ENCODE data around the gene ATG4C. TPM values are rescaled to one million over a fixed set of nuclear protein-coding genes. Genes with fewer than 3 reads are reported as not detected.

Gene ATG4C
- total RNA-seq, 1 experiment from 2014 or later = 14.1 TPM

- DNase-seq (ENCODE audit: low read depth) = no peak
Observed at GRCh38 chr1:62836856-62837540, 53.1 kb downstream of the ATG4C start.

DNA sequence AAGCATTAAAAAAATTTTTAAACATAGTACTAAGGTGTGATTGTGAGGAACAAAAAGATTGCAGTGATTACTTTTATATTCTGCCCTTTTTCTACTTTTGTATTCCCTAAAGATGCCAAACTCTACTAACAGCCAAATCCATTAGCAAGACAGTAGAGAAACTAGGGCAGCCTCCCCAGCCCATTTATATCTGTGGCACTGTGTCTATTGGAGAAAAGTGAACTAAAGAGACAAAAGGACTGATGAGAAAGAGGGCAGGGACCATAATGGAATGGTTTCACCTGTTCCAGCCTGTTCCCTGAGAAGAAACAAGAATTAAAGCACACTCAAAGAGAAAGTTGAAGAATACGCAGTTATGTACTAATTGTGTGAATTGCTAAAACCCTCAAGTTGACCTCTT, 56.6 kb downstream of the ATG4C start:
- DNase-seq (ENCODE audit: low read depth) = no peak

- peak; percentile 38 for DNase-seq (ENCODE audit: low read depth)
Observed at GRCh38 chr1:62841587-62842169, 57.7 kb downstream of the ATG4C start.

DNA sequence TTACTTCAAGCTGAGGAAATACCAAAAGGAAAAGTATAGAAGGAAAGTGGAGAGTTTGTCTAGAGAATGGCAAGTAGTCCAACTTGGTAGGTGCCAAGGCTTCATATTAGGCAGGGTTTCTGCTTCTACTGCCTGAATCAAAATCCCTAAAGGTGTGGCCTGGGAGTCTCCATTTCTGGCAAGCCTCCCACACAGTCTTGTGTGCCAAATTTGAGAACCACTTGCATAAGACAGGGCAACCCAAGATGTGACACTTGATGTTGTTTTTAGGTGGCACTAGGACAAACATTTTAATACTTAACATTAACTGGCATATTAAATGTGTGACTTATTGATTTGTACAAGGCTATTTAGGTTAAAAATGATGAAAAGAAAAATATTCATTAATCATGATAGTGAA, 60.1 kb downstream of the ATG4C start:
- no peak for DNase-seq (ENCODE audit: low read depth)

DNA sequence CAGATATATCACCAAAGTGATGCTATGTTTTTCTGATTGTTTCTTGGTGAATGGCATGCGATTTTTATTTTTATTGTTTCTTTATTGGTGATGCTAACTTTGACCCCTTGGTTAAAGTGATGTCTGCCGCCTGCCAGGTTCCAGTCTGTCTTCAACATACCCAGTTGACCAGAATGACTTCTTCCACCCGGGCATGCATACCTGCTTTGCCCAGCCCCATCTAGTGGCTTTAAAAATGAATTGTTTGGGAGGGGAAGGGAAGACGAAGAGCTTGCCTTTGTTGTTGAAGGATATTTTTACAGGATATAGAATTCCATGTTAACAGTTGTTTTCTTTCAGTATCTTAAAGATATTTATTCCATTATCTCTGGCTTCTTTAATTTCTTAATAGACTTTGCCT, 65.1 kb downstream of the ATG4C start:
- DNase-seq (ENCODE audit: low read depth) = no peak

DNA sequence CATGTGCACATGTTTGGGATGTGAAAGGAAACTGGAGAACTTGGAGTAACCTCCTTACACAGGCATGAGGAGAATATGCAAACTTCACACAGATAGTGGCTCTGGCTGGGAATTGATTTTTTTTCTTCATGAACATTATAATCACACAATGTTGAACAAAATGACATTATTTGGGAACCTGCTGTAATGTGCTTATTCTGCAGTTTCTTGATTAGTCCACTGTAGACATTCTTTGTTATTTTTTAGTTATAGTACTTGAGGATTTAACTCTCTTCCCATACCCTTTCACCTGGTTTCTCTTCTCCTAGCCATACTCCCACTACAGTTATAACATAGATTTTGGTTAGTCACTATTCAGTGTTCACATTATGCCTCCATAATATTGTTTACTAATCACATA, 68.3 kb downstream of the ATG4C start:
- no peak for DNase-seq (ENCODE audit: low read depth)

GRCh38 chr1:62856960-62857359, 73.0 kb downstream of the ATG4C start:
- DNase-seq (ENCODE audit: low read depth) = no peak

DNA sequence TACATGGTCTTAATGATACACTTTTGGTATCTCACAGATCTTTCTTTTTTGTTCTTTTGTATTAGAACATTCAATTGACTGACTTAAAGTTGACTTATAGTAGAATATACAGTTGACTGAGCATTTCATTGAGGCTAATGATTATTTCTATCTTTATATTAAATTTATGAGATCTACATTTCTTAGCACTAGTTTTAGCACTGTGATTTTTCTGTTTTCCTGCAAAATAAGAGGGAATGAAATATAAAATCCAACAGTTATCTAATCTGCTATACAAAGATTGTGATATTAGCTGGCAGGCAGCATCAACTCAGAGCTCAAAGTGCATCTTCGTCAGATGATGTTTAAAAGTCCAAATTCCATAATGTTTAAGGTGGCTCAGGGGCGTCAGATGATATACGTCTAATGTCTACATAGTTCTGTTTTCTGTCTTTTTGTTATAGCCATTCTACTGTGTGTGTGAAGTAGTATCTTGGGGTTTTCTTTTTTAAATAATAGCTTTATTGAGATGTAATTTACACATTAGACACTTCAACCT, 85.4 kb downstream of the ATG4C start:
- DNase-seq (ENCODE audit: low read depth) = no peak

GRCh38 chr1:62870148-62870547, 86.2 kb downstream of the ATG4C start:
- no peak for DNase-seq (ENCODE audit: low read depth)

GRCh38 chr1:62875676-62876075, 91.7 kb downstream of the ATG4C start:
- DNase-seq (ENCODE audit: low read depth) = no peak

GRCh38 chr1:62876535-62876934, 92.6 kb downstream of the ATG4C start:
- DNase-seq (ENCODE audit: low read depth) = no peak

DNA sequence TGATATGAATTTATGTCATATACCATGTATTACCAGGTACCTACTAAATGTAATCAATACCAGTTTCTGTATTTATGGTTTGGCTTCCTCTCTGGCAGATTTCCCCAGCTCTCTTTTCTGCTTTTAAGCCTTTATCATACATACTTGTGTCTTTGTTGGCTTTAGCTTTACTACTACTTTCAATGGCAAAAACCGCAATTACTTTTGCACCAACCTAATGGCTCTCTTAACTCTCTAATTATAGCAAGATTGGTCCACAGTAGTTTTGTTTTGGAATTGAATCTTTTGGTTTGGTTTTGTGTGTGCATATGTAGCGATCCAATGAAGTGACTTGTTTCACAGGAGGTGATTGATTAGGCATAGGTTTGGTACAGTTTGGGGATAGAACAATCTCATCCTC, 93.6 kb downstream of the ATG4C start:
- no peak for DNase-seq (ENCODE audit: low read depth)

- DNase-seq (ENCODE audit: low read depth) = no peak
Observed at GRCh38 chr1:62879962-62880361, 96.0 kb downstream of the ATG4C start.

- DNase-seq (ENCODE audit: low read depth) = no peak
Observed at GRCh38 chr1:62882201-62883104, 98.5 kb downstream of the ATG4C start.

DNA sequence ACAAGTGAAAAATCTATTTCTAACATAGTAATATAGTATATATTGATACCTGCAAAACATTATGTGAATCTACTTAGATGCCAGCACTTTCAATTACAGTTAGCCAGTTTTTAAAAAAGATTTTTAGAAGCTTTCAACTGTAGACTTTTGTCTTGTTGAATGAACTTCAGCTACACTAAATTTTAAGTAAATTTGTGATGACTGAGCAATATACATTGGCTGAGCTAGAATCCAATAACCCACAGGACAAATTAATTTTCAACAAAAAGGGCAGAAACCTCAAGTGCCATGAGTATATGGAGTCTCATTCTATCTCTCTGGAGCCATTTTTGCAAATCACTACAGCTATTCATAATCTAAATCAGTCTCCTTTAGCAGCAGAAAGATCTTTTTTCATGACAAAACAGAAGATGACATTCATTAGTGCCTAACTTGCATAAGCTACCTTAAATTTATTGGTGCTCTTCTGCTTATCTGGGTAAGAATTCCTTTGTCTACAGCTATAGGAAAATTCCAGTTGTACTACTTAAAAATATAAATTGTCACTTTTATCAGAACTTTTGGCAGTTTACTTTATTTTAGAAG, 100.3 kb downstream of the ATG4C start:
- no peak for DNase-seq (ENCODE audit: low read depth)

DNA sequence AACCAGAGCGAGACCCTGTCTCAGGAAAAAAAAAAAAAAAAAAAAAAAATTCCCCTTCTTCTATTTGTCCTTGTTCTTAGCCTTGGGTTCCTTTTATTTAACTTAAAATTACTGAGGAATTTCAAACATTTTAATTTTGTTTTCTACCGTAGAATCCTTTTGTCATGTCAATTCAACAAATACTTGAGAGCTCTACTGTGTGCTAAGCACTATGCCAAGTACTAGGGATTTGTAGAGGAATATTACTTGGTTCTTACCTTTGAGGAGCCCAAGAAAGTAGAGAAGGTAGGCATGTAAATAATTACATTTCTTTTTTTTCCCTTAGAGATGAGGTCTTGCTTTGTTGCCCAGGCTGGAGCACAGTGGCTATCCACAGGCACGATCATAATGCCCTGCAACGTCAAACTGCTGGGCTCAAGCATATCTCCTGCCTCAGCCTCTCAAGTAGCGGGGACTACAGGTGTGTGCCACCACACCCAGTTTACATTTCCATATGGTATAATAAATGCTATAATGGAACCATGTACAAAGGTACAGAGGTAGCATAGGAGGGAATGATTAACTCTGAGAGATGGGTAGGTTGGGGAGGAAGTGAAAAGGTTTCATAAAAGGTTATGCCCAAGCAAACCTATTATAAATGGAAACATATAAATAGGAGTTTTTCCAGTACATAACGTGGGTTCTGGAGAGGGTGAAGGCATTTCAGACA, 104.0 kb downstream of the ATG4C start:
- no peak for DNase-seq (ENCODE audit: low read depth)

GRCh38 chr1:62891956-62892562, 108.1 kb downstream of the ATG4C start:
- no peak for DNase-seq (ENCODE audit: low read depth)

GRCh38 chr1:62897788-62898187, 113.9 kb downstream of the ATG4C start:
- no peak for DNase-seq (ENCODE audit: low read depth)

GRCh38 chr1:62900566-62900965, 116.6 kb downstream of the ATG4C start:
- no peak for DNase-seq (ENCODE audit: low read depth)

DNA sequence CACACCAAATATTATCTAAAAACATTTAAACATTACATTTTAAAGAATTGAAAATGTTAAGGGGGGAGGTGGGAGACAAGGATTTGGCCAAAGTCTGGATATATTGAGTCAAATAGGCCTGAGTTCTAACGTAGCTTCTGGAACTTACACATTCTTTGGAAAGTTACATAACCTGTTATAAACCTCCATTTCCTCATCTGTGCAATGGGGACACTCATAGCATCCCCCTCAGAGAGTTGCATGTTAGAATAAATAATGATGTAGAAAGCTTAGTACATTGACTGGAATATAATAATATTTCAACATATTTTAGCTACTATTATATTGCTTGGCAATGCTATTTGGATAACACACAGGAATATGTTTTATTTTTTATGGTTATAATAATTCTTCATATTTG, 117.7 kb downstream of the ATG4C start:
- DNase-seq (ENCODE audit: low read depth) = no peak

GRCh38 chr1:62903522-62903921, 119.6 kb downstream of the ATG4C start:
- no peak for DNase-seq (ENCODE audit: low read depth)

All from Daoy (cell line).